K562 (cell line): ENCODE measurements around the gene BMPER. TPM values are rescaled to one million over a fixed set of nuclear protein-coding genes. Genes with fewer than 3 reads are reported as not detected.

Experiments
- ATAC-seq: fragments of 200-7000 bp; cut with Tn5 transposase; 3 replicates; pipeline ENCODE4 v1.9.1; 2020; ENCODE audit warnings: moderate library complexity
- BruUV-seq: library from RNA; stranded (reverse); fragments of 400-500 nt; replicated peaks from 2 replicates; lab custom pipeline; 2021; lab: Mats Ljungman, UMichigan
- CTCF ChIA-PET: fragments of 300-600 bp; formaldehyde crosslinking; extraction: SDS; loops from one replicate; lab custom pipeline; 2021; ENCODE audit warnings: low intra/inter-chr PET ratio; lab: Yijun Ruan, JAX
- POLR2A ChIA-PET: fragments of 300-600, 350-650 bp; sonication (Branson Sonifier 250); formaldehyde crosslinking; extraction: SDS; loops from one replicate; lab custom pipeline; 2021; ENCODE audit warnings: antibody characterized with exemption, inconsistent platforms; lab: Yijun Ruan, JAX
- DNase-seq, 4 experiments: peaks; one replicate each; pipeline versions ENCODE4 v3.0.0 to v3.0.0-alpha.2; 2011 to 2018; ENCODE audit warnings: low spot score in 3 of 4, mixed read lengths in 3 of 4; ENCODE audit errors: extremely low read depth in 1 of 4
- FAIRE-seq: peaks from 2 replicates; lab custom pipeline; 2011; peaks lifted over from hg19 to GRCh38; lab: Jason Lieb, UNC
- H2AFZ ChIP-seq: 2 replicates; pipeline ENCODE4 v1.6.0; 2011; ENCODE audit warnings: low read depth, low read length, control low read depth, inconsistent platforms
- H3K27ac ChIP-seq: fragments of 200-600 bp; 3 replicates; pipeline ENCODE4 v1.8.0; 2011; ENCODE audit warnings: low read depth, mild to moderate bottlenecking, control low read depth, inconsistent platforms, low read length, moderate library complexity, mixed read lengths; ENCODE audit errors: extremely low read depth
- H3K27me3 ChIP-seq, 2 experiments: fragments of 300-600 bp in 1 of 2; 2 replicates in 1 of 2; 3 replicates in 1 of 2; pipeline versions ENCODE4 v1.6.0 to v1.8.0; 2011; ENCODE audit warnings: inconsistent platforms in 2 of 2, low read length in 2 of 2, mild to moderate bottlenecking in 1 of 2, mixed read lengths in 1 of 2, moderate library complexity in 1 of 2; ENCODE audit not compliant: control insufficient read depth in 2 of 2, insufficient read depth in 2 of 2
- H3K36me3 ChIP-seq: fragments of 300-600 bp; 3 replicates; pipeline ENCODE4 v1.8.0; 2011; ENCODE audit warnings: mild to moderate bottlenecking, low read length, inconsistent platforms; ENCODE audit not compliant: control insufficient read depth, insufficient read depth
- H3K4me1 ChIP-seq, 2 experiments: fragments of 200-600 bp in 1 of 2; replicated peaks in 1 of 2; 2 replicates in 1 of 2; 3 replicates in 1 of 2; pipeline versions ENCODE4 v1.5.1 to v1.8.0; 2011; ENCODE audit warnings: inconsistent platforms in 2 of 2, low read length in 2 of 2, mild to moderate bottlenecking in 1 of 2, mixed read lengths in 1 of 2, moderate library complexity in 1 of 2; ENCODE audit not compliant: control insufficient read depth in 2 of 2, insufficient read depth in 2 of 2
- H3K4me2 ChIP-seq: 2 replicates; pipeline ENCODE4 v1.6.1; 2011; ENCODE audit warnings: low read length, control low read depth, inconsistent platforms, mixed read lengths; ENCODE audit not compliant: insufficient read depth
- H3K4me3 ChIP-seq: fragments of 200-600 bp; sonication (generic), shearing (Covaris generic); 2 replicates; pipeline ENCODE4 v1.5.1; 2016; ENCODE audit warnings: control low read depth, inconsistent platforms
- H3K79me2 ChIP-seq: fragments of 200-600 bp; 3 replicates; pipeline ENCODE4 v1.8.0; 2011; ENCODE audit warnings: low read length, inconsistent platforms; ENCODE audit not compliant: control insufficient read depth, insufficient read depth
- H3K9ac ChIP-seq, 2 experiments: 2 replicates each; pipeline versions ENCODE4 v1.6.0 to v1.6.1; 2011; ENCODE audit warnings: low read depth in 2 of 2, low read length in 2 of 2, control low read depth in 1 of 2, inconsistent platforms in 1 of 2, mild to moderate bottlenecking in 1 of 2, mixed read lengths in 1 of 2; ENCODE audit not compliant: insufficient read depth in 1 of 2
- H3K9me1 ChIP-seq: one replicate; pipeline ENCODE4 v1.6.0; 2011; ENCODE audit warnings: inconsistent platforms, mild to moderate bottlenecking, low read length, moderate library complexity; ENCODE audit not compliant: control insufficient read depth, insufficient read depth
- H3K9me3 ChIP-seq: replicated peaks from 2 replicates; pipeline ENCODE4 v1.5.1; 2011; ENCODE audit warnings: low read depth, low read length, inconsistent platforms; ENCODE audit not compliant: control insufficient read depth, insufficient read depth
- H4K20me1 ChIP-seq: replicated peaks from 2 replicates; pipeline ENCODE4 v1.6.1; 2011; ENCODE audit warnings: low read length, inconsistent platforms, mixed read lengths; ENCODE audit not compliant: control insufficient read depth, insufficient read depth
- DLX4 ChIP-seq: fragments of 250-450 bp; sonication (Bioruptor Pico); IDR thresholded peaks from 2 replicates; pipeline ENCODE4 v1.6.1; 2021; ENCODE audit warnings: mild to moderate bottlenecking
- GABPA ChIP-seq: fragments of 200-800 bp; sonication (Bioruptor generic); conservative IDR thresholded peaks from 2 replicates; pipeline ENCODE4 v1.6.1; 2016; ENCODE audit warnings: low read depth, missing genetic modification characterization, missing compliant biosample characterization
- GTF2E2 ChIP-seq: fragments of 200-800 bp; sonication (Bioruptor generic); IDR thresholded peaks from 2 replicates; pipeline ENCODE4 v1.6.1; 2016; ENCODE audit warnings: missing genetic modification characterization, missing compliant biosample characterization
- HMGN3 ChIP-seq: IDR thresholded peaks from 2 replicates; pipeline ENCODE4 v1.6.1; 2011; ENCODE audit warnings: borderline replicate concordance, low read depth, mild to moderate bottlenecking, mixed read lengths, low read length; ENCODE audit not compliant: insufficient read length; ENCODE audit errors: extremely low read depth
- NUFIP1 ChIP-seq: fragments of 450-650 bp; IDR thresholded peaks from 2 replicates; pipeline ENCODE4 v1.6.1; 2018; ENCODE audit not compliant: partially characterized antibody
- RBM34 ChIP-seq: fragments of 200-400 bp; formaldehyde crosslinking; IDR thresholded peaks from 2 replicates; pipeline ENCODE4 v1.6.1; 2018; ENCODE audit warnings: low read length, borderline replicate concordance; ENCODE audit not compliant: insufficient read depth
- RREB1 ChIP-seq: fragments of 250-450 bp; sonication (Bioruptor Pico); IDR thresholded peaks from 2 replicates; pipeline ENCODE4 v1.4.0; 2020
- SMC3 ChIP-seq: conservative IDR thresholded peaks from 2 replicates; pipeline ENCODE4 v1.6.1; 2011; ENCODE audit warnings: low read depth, low read length, improper control_type of control experiment; ENCODE audit not compliant: insufficient read depth
- ZNF354B ChIP-seq: fragments of 250-450 bp; sonication (Bioruptor Pico); IDR thresholded peaks from 2 replicates; pipeline ENCODE4 v1.4.0; 2020
- WGBS: fragments of 100-300 bp; shearing (Covaris generic); methylation state at CpG from one replicate; pipeline ENCODE4 v1.1.6; 2016; ENCODE audit warnings: low coverage, mixed read lengths; ENCODE audit not compliant: insufficient coverage; ENCODE audit errors: missing lambda C conversion rate; 5-methylcytosine and 5-hydroxymethylcytosine counted together
- in situ Hi-C: fragments of 300-500 bp; cut with MboI; formaldehyde crosslinking; loops from 4 replicates; pipeline ENCODE4 v1.15.0; 2018; ENCODE audit warnings: inconsistent platforms, mixed read lengths
- intact Hi-C: fragments of 100-400 bp; cut with micrococcal nuclease; formaldehyde crosslinking; loops from 2 replicates; pipeline ENCODE4 v1.14.2; 2022
- polyA plus RNA-seq, 8 experiments: library from polyadenylated mRNA; depleted of rRNA in 4 of 8; stranded (reverse) in 5 of 8; unstranded in 3 of 8; fragments of >200 nt; fragmentation: Nextera tagmentation in 2 of 8; fragmentation: Illumina TruSeq in 1 of 8; extraction: Ambion mirVana in 2 of 8; extraction: Trizol in 1 of 8; gene quantifications; 2 replicates each; pipeline versions ENCODE4 v1.2.1 to v1.2.3, GENCODE V29; 2011 to 2014; ENCODE audit warnings: inconsistent platforms in 1 of 8, missing spikeins in 1 of 8
- total RNA-seq, 7 experiments: library from RNA; depleted of rRNA in 6 of 7; stranded (reverse); fragments of >200 nt in 6 of 7; fragmentation: Illumina TruSeq in 2 of 7; extraction: Trizol in 2 of 7; gene quantifications; 2 replicates each; pipeline versions ENCODE4 v1.2.1 to v1.2.3, GENCODE V29; 2011 to 2021; ENCODE audit warnings: low replicate concordance in 1 of 7
- TF ChIP-seq, protein P1 (sequence below): fragments of 250-450 bp; sonication (Bioruptor Pico); IDR thresholded peaks from 2 replicates; pipeline ENCODE4 v1.4.0; 2020; ENCODE audit warnings: borderline replicate concordance

Gene BMPER
- total and polyA plus RNA-seq, 9 of the 15 experiments (the other 6 are each of a cell fraction or from before 2014, with no cell fraction given) = not detected

DNA sequence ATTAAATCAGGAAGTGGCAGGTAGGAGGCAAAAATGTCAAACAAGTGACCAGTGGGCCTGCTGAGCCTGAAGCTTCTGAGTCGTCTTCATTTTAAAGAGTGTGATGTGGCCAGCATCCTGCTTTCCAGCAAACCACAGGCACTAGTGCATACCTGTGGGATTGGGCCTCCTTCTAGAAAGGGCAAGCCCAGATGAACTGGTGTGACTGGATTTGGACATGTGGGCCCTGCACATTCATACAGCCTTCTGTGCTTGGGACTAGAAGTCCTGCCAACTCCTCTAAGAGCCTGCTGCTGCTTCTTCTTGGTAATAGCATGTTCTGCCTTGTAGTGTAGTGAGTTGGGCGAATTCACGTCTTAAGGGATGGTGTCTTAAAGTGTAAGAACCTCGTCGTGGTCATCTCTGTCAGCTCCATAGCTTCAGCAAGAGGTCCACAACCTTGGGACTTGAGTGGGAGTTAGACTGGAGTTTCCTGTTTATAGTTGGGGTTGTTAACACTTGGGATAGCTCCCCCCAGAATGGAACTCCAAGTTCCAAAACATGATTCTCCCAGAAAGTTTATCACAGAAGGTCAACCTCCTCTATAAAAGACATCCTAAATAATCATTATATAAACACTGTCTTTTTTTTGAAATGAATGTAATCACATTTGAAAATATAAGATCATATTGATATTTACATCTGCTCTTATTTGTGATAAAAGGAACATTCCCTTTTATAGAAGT lies 11.2 kb downstream of the BMPER start (continued):
- TF ChIP-seq RREB1 (CRISPR knock-in tag) (no peak), NUFIP1 (no peak), SMC3 (no peak)

GRCh38 chr7:33917661-33918060 lies 12.3 kb downstream of the BMPER start:
- Histone ChIP-seq H3K36me3 (no peaks in the 10 kb centered on the region), H3K4me1 (no peaks in the 10 kb centered on the region), H3K9me3 (no peaks in the 10 kb centered on the region), H3K4me3 (no peak overlapping the region), H3K9me1 (no peaks in the 10 kb centered on the region), H3K4me2 (no peak overlapping the region), H3K9ac (no peak overlapping the region), H2AFZ (no peak overlapping the region), H4K20me1 (no peaks in the 10 kb centered on the region), H3K27ac (no peak overlapping the region), H3K79me2 (no peaks in the 10 kb centered on the region), H3K27me3 (no peaks in the 10 kb centered on the region; a peak in 1 of 5 replicates)
- POLR2A ChIA-PET = no interaction called here
- DNase-seq (no peak), ATAC-seq (no peak), FAIRE-seq (no peak)
- BruUV-seq = no TSS peak
- intact Hi-C loops = no loop called here
- 0% methylated on average over 2 of the region's 3 CpGs for WGBS
- in situ Hi-C loops = no loop called here
- CTCF ChIA-PET = no interaction called here
- TF ChIP-seq HMGN3 (no peak), GTF2E2 (tag) (no peak), ZNF354B (CRISPR knock-in tag) (no peak), GABPA (no peak), DLX4 (CRISPR knock-in tag) (no peak), RBM34 (no peak)
- TF ChIP-seq, protein P1, sequence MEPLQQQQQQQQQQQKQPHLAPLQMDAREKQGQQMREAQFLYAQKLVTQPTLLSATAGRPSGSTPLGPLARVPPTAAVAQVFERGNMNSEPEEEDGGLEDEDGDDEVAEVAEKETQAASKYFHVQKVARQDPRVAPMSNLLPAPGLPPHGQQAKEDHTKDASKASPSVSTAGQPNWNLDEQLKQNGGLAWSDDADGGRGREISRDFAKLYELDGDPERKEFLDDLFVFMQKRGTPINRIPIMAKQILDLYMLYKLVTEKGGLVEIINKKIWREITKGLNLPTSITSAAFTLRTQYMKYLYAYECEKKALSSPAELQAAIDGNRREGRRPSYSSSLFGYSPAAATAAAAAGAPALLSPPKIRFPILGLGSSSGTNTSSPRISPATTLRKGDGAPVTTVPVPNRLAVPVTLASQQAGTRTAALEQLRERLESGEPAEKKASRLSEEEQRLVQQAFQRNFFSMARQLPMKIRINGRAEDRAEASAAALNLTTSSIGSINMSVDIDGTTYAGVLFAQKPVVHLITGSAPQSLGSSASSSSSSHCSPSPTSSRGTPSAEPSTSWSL (CRISPR knock-in tag) = no peak
